HG02588 (cell line): ENCODE measurements around the gene MMP28.

Experiments used
- ATAC-seq: cut with Tn5 transposase; IDR thresholded peaks from one replicate; pipeline ENCODE4 v1.9.1; 2021; ENCODE audit warnings: mild to moderate bottlenecking, moderate library complexity; ENCODE audit not compliant: unreplicated experiment

MMP28 gene

GRCh38 chr17:35726953-35727460, 68.4 kb downstream of the MMP28 start:
- no peak for ATAC-seq

GRCh38 chr17:35726127-35726952, 69.1 kb downstream of the MMP28 start:
- no peak for ATAC-seq

- no peak for ATAC-seq
Measured at GRCh38 chr17:35725802-35726126, 69.7 kb downstream of the MMP28 start.

GRCh38 chr17:35725058-35725457, 70.4 kb downstream of the MMP28 start:
- ATAC-seq = no peak

GRCh38 chr17:35723735-35724134, 71.7 kb downstream of the MMP28 start:
- ATAC-seq = no peak

- ATAC-seq = no peak
Measured at GRCh38 chr17:35717475-35717874, 78.0 kb downstream of the MMP28 start.

GRCh38 chr17:35716897-35717465, 78.5 kb downstream of the MMP28 start:
- no peak for ATAC-seq

GRCh38 chr17:35716173-35716572, 79.3 kb downstream of the MMP28 start:
- no peak for ATAC-seq
